ENCODE measurements around the gene LRRIQ4.

The LRRIQ4 gene

GRCh38 chr3:169864270-169864669 lies 51.6 kb downstream of the LRRIQ4 start:
- TF ChIP-seq, protein P1, sequence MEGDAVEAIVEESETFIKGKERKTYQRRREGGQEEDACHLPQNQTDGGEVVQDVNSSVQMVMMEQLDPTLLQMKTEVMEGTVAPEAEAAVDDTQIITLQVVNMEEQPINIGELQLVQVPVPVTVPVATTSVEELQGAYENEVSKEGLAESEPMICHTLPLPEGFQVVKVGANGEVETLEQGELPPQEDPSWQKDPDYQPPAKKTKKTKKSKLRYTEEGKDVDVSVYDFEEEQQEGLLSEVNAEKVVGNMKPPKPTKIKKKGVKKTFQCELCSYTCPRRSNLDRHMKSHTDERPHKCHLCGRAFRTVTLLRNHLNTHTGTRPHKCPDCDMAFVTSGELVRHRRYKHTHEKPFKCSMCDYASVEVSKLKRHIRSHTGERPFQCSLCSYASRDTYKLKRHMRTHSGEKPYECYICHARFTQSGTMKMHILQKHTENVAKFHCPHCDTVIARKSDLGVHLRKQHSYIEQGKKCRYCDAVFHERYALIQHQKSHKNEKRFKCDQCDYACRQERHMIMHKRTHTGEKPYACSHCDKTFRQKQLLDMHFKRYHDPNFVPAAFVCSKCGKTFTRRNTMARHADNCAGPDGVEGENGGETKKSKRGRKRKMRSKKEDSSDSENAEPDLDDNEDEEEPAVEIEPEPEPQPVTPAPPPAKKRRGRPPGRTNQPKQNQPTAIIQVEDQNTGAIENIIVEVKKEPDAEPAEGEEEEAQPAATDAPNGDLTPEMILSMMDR (IDR thresholded peaks at IDR 0.05), result no peak

GRCh38 chr3:169865176-169865767 lies 52.6 kb downstream of the LRRIQ4 start:
- TF ChIP-seq, protein P1 (IDR thresholded peaks at IDR 0.05), result no peak

DNA sequence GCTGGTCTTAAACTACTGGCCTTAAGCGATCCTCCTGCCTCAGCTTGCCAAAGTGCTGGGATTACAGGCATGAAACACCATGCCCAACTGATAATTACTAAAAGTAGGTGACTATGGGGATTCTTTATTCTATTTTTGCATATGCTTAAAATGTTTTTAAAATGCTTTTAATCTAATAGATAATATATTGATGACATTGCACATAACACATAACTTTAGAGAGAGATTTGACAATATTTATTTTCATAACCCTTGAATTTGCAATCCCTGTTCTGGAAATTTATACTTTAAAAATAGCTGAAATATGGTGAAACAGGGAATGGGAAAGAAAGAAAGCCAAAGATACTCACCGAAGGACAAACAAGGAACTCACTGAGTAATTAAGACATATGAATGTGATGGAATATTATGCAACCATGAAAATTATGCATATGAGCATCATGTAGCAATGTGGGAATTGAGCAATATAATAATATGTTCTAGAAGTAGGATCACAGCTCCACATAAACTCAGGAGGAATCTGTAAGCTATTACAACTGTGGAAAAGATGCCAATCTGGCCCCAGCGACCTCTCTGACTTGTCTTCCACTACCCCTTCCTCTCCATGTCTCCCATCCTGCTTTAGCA lies 55.0 kb downstream of the LRRIQ4 start:
- TF ChIP-seq, protein P1 (IDR thresholded peaks at IDR 0.05), result no peak

- TF ChIP-seq, protein P1 (IDR thresholded peaks at IDR 0.05), result no peak
These were observed 55.7 kb downstream of the LRRIQ4 start for GRCh38 chr3:169868369-169868768.

DNA sequence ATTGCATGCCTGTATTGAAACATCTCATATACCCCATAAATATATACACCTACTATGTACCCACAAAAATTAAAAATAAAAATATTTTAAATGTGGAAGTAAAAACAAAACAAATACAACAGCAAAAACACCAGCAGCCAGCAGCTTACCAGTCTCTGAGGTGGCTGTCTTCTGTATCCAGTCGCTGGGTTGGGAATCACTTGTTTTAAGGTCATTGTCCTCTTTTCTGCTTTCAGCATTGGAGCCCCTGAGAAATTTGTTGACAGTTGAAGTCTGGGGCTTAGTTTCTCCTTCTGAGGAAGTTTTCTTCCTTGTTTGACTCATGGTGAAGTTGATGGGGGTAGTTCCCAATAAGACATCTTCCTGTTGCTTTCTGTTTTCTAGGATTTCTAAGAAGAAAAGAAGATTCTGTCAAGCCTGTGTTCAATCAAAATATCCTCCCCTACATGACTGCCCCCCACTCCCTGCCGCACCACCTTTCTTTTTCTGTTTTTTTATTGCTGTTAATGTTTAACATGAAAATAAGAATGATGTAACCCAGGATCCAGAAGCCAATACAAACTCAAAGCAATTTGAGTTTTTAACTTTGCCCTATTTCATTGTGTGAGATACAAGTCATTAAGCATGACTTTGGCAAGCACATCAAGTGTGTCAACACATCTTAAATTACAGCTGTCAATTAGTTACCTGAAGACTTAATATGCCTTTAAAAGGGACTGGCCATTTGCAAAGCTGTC lies 57.0 kb downstream of the LRRIQ4 start, which contains the start of gene LRRC31:
Gene LRRC31 (minus strand): TSS at position 452 of the 737 bp plus-strand sequence. CDS start 128 bp downstream, at position 324.
- TF ChIP-seq, protein P1 (IDR thresholded peaks at IDR 0.05), result no peak

- TF ChIP-seq, protein P1 (IDR thresholded peaks at IDR 0.05), result no peak
These were observed 58.6 kb downstream of the LRRIQ4 start for GRCh38 chr3:169871129-169871886.

- TF ChIP-seq, protein P1 (IDR thresholded peaks at IDR 0.05), result no peak
These were observed 66.4 kb downstream of the LRRIQ4 start for GRCh38 chr3:169879013-169879557.
